Measurements from ENCODE around the gene MLH3. TPM values are rescaled to one million over a fixed set of nuclear protein-coding genes. Genes with fewer than 3 reads are reported as not detected.
A peak's percentile ranks its signal among the peaks of the same experiment; 100 is the strongest.

MLH3 gene
- 10 to 100 TPM; 27.6 to 40.2 TPM for total RNA-seq

- no peaks in the 10 kb centered on the region for H3K9me3 Mint-ChIP-seq
- peak; percentile 83 for DNase-seq (ENCODE audit: low spot score)
- H3K36me3 Mint-ChIP-seq = peaks cover 14% of the 10 kb centered on the region
- peak; percentile 91 to 92 for ATAC-seq
- H3K4me1 Mint-ChIP-seq (ENCODE audit: low read depth in 2 of 2) = peaks cover 23 to 48% of the 10 kb centered on the region in 2 donors
- H3K27me3 Mint-ChIP-seq = no peaks in the 10 kb centered on the region
- peak within 1 kb of the TSS; percentile 77 to 96 for H3K27ac Mint-ChIP-seq
- peak within 1 kb of the TSS; percentile 80 for H3K4me3 Mint-ChIP-seq
These were observed at the start of gene MLH3 for GRCh38 chr14:75050852-75051555. Gene MLH3 (minus strand): TSS chr14:75051467. CDS start chr14:75049655, 1,812 bp downstream.

GRCh38 chr14:75098682-75099081, 47.4 kb upstream of the MLH3 start:
- ATAC-seq = no peak

GRCh38 chr14:75098212-75098611, 46.9 kb upstream of the MLH3 start:
- no peak for DNase-seq (ENCODE audit: low spot score)
- Mint-ChIP-seq H3K9me3 (no peaks in the 10 kb centered on the region), H3K27me3 (no peaks in the 10 kb centered on the region), H3K4me3 (no peak overlapping the region), H3K27ac (no peak overlapping the region), H3K36me3 (peaks cover 22% of the 10 kb centered on the region), H3K4me1 (ENCODE audit: low read depth in 2 of 2) (no peaks in the 10 kb centered on the region)
- no peak for ATAC-seq

More at GRCh38 chr14:75098682-75099081, 47.4 kb upstream of the MLH3 start:
- Mint-ChIP-seq H3K27me3 (no peaks in the 10 kb centered on the region), H3K27ac (no peak overlapping the region), H3K36me3 (peaks cover 25% of the 10 kb centered on the region), H3K4me3 (no peak overlapping the region), H3K9me3 (no peaks in the 10 kb centered on the region), H3K4me1 (ENCODE audit: low read depth in 2 of 2) (no peaks in the 10 kb centered on the region)
- DNase-seq (ENCODE audit: low spot score) = no peak

- Mint-ChIP-seq H3K9me3 (no peaks in the 10 kb centered on the region), H3K27ac (no peak overlapping the region), H3K4me3 (no peak overlapping the region), H3K4me1 (ENCODE audit: low read depth in 2 of 2) (no peaks in the 10 kb centered on the region), H3K27me3 (no peaks in the 10 kb centered on the region), H3K36me3 (peaks cover 18% of the 10 kb centered on the region)
- ATAC-seq (no peak), DNase-seq (ENCODE audit: low spot score) (no peak)
These were observed 45.7 kb upstream of the MLH3 start for GRCh38 chr14:75096959-75097358.

- Mint-ChIP-seq H3K27me3 (no peaks in the 10 kb centered on the region), H3K27ac (no peak overlapping the region), H3K4me1 (ENCODE audit: low read depth in 2 of 2) (no peaks in the 10 kb centered on the region), H3K9me3 (no peaks in the 10 kb centered on the region), H3K4me3 (no peak overlapping the region), H3K36me3 (peaks cover 18% of the 10 kb centered on the region)
- ATAC-seq = no peak
- DNase-seq (ENCODE audit: low spot score) = no peak
These were observed 44.4 kb upstream of the MLH3 start for GRCh38 chr14:75095690-75096089.

- ATAC-seq (no peak), DNase-seq (ENCODE audit: low spot score) (no peak)
- Mint-ChIP-seq H3K4me3 (no peak overlapping the region), H3K27ac (no peak overlapping the region), H3K4me1 (ENCODE audit: low read depth in 2 of 2) (no peaks in the 10 kb centered on the region), H3K27me3 (no peaks in the 10 kb centered on the region), H3K36me3 (peaks cover 18% of the 10 kb centered on the region), H3K9me3 (no peaks in the 10 kb centered on the region)
These were observed 43.6 kb upstream of the MLH3 start for GRCh38 chr14:75094896-75095295.

GRCh38 chr14:75092698-75093097, 41.4 kb upstream of the MLH3 start:
- Mint-ChIP-seq H3K36me3 (peaks cover 2% of the 10 kb centered on the region), H3K27me3 (no peaks in the 10 kb centered on the region), H3K27ac (no peak overlapping the region), H3K4me1 (ENCODE audit: low read depth in 2 of 2) (no peaks in the 10 kb centered on the region), H3K4me3 (no peak overlapping the region), H3K9me3 (no peaks in the 10 kb centered on the region)
- no peak for DNase-seq (ENCODE audit: low spot score)
- ATAC-seq = no peak

- Mint-ChIP-seq H3K36me3 (no peaks in the 10 kb centered on the region), H3K4me3 (no peak overlapping the region), H3K27me3 (no peaks in the 10 kb centered on the region), H3K9me3 (no peaks in the 10 kb centered on the region), H3K4me1 (ENCODE audit: low read depth in 2 of 2) (no peaks in the 10 kb centered on the region), H3K27ac (no peak overlapping the region)
- ATAC-seq = no peak
- DNase-seq (ENCODE audit: low spot score) = no peak
These were observed 40.0 kb upstream of the MLH3 start for GRCh38 chr14:75091251-75091650.

GRCh38 chr14:75090353-75090752, 39.1 kb upstream of the MLH3 start:
- no peaks in the 10 kb centered on the region for H3K9me3 Mint-ChIP-seq
- DNase-seq (ENCODE audit: low spot score) = no peak
- H3K27ac Mint-ChIP-seq = no peak overlapping the region
- no peak overlapping the region for H3K4me3 Mint-ChIP-seq
- H3K27me3 Mint-ChIP-seq = no peaks in the 10 kb centered on the region
- no peak for ATAC-seq
- no peaks in the 10 kb centered on the region for H3K4me1 Mint-ChIP-seq (ENCODE audit: low read depth in 2 of 2)
- H3K36me3 Mint-ChIP-seq = no peaks in the 10 kb centered on the region

GRCh38 chr14:75088566-75089373, 37.5 kb upstream of the MLH3 start:
- ATAC-seq = no peak
- H3K36me3 Mint-ChIP-seq = peaks cover 10% of the 10 kb centered on the region
- H3K9me3 Mint-ChIP-seq = no peaks in the 10 kb centered on the region
- H3K4me1 Mint-ChIP-seq (ENCODE audit: low read depth in 2 of 2) = no peaks in the 10 kb centered on the region
- DNase-seq (ENCODE audit: low spot score) = no peak
- H3K4me3 Mint-ChIP-seq = no peak overlapping the region
- H3K27ac Mint-ChIP-seq = no peak overlapping the region
- no peaks in the 10 kb centered on the region for H3K27me3 Mint-ChIP-seq

- ATAC-seq = no peak
- Mint-ChIP-seq H3K9me3 (no peaks in the 10 kb centered on the region), H3K36me3 (peaks cover 10% of the 10 kb centered on the region), H3K4me1 (ENCODE audit: low read depth in 2 of 2) (no peaks in the 10 kb centered on the region), H3K27me3 (no peaks in the 10 kb centered on the region), H3K27ac (no peak overlapping the region), H3K4me3 (no peak overlapping the region)
- DNase-seq (ENCODE audit: low spot score) = no peak
These were observed 36.9 kb upstream of the MLH3 start for GRCh38 chr14:75088153-75088552.

GRCh38 chr14:75084513-75084912, 33.2 kb upstream of the MLH3 start:
- no peak for DNase-seq (ENCODE audit: low spot score)
- no peaks in the 10 kb centered on the region for H3K4me1 Mint-ChIP-seq (ENCODE audit: low read depth in 2 of 2)
- peaks cover 10% of the 10 kb centered on the region for H3K36me3 Mint-ChIP-seq

GRCh38 chr14:75083271-75083670, 32.0 kb upstream of the MLH3 start:
- ATAC-seq (no peak), DNase-seq (ENCODE audit: low spot score) (no peak)
- H3K36me3 Mint-ChIP-seq = peaks cover 10% of the 10 kb centered on the region

More at GRCh38 chr14:75084513-75084912, 33.2 kb upstream of the MLH3 start:
- Mint-ChIP-seq H3K4me3 (no peak overlapping the region), H3K9me3 (no peaks in the 10 kb centered on the region), H3K27ac (no peak overlapping the region), H3K27me3 (no peaks in the 10 kb centered on the region)
- ATAC-seq = no peak

GRCh38 chr14:75081660-75082229, 30.5 kb upstream of the MLH3 start:
- no peaks in the 10 kb centered on the region for H3K4me1 Mint-ChIP-seq (ENCODE audit: low read depth in 2 of 2)
- H3K4me3 Mint-ChIP-seq = no peak overlapping the region
- no peak overlapping the region for H3K27ac Mint-ChIP-seq
- no peaks in the 10 kb centered on the region for H3K9me3 Mint-ChIP-seq
- peaks cover 10% of the 10 kb centered on the region for H3K36me3 Mint-ChIP-seq
- DNase-seq (ENCODE audit: low spot score) (no peak), ATAC-seq (no peak)
- H3K27me3 Mint-ChIP-seq = no peaks in the 10 kb centered on the region

More at GRCh38 chr14:75083271-75083670, 32.0 kb upstream of the MLH3 start:
- Mint-ChIP-seq H3K9me3 (no peaks in the 10 kb centered on the region), H3K27ac (no peak overlapping the region), H3K4me3 (no peak overlapping the region), H3K27me3 (no peaks in the 10 kb centered on the region), H3K4me1 (ENCODE audit: low read depth in 2 of 2) (no peaks in the 10 kb centered on the region)

Data from natural killer cell treated with Interleukin-12 subunit alpha and Interleukin-12 subunit beta and Interleukin-15 and Interleukin-18, amount 100 ng/mL, for 72 hours (primary cell).